GM18519 (cell line): ENCODE measurements around the gene LDLRAD4.

ENCODE experiments used
- ATAC-seq: cut with Tn5 transposase; IDR thresholded peaks from one replicate; pipeline ENCODE4 v1.9.1; 2021; ENCODE audit warnings: mild to moderate bottlenecking, moderate library complexity; ENCODE audit not compliant: unreplicated experiment, low FRiP score

LDLRAD4 gene

DNA sequence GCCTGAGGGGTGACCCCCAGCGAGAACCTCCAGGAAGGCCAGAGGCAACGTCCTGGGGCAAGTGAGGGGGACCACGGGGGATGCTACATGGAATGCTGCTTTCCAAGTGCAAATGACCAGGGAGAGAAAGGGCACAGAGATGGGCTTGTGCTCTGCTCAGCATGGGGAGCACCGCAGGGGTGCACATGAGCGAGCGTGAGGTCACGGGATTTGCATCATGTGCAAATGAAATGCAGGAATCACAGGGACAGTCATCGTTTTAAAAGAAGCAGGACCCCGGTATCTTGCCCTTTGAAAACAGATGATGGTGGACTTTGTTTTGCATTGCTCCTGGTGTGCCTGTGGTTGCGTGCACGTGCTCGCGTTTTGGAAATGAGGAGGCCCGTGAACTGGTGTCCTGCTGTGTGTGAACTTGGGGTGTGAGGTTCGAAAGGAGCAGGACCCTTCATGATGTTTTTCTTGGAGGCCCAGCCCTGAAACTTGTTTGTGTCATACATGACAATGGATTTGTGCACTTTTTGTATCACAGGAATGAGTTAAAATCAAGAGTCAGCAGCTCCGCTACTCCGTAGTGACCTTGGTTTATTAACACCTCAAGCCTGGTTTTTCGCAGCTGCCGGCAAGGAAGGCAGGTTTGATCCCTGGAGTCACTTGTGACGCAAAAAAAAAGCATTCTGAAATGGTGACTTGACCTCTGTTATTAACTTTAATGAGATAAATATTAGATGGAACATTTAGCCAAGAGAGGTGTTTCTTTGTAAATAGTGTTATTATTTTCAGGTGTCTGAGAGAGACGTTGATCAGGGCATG, 234.5 kb downstream of the LDLRAD4 start:
- no peak for ATAC-seq

DNA sequence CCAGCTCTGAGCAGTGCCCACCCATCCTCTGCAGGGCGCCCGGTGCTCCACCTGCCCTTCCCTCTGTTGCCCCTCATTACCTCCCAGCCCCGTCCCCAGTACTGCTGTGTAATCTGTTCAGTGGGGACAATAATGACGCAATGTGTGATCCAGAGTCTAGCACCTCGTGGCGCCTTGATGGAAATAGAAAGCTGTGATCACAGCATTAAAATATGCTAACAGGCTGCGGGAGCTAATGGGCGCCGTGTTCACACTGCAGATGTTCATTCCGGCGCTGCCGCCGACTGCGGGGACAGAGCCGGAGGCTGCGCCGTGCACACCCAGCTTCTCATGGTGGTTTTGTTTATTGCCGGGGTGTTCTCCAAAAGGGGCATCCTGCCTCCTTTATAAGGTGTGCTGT, 235.2 kb downstream of the LDLRAD4 start:
- ATAC-seq = no peak

DNA sequence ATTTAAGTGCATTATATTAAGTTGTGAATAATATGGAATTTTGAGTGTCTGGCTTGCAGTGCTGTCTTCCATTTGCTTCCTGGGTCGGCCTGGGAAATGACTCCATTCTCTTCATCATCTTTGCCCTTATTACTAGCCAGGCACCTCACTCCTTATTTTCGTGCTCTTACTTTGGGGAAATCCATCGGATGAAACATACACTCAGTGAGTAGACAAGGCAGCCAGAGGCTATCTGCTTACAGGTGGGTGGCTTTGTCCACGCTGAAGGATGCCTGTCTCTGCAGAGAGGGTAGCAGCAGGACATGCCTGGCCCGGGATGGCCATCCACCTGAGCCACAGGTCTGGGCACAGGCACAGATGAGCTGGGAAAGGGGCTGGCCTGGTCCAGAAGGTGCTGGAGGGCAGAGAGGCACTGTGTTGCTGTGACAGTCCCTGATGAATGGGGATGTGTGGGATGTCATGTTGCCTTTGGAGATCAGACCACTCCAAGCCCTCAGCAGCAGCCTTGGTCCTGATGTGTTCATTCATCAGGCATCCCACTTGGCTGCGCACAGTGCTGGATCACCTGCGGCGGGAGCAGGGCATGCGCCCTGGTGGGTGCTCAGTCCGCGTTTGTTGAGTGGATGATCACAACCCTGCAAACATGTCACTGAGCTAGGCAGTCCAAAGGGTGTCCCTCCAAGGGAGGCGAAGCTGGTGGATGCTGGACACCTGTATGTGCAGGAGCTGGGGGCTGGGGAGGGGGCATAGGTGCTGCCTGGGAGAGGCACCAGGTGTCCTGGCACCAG, 236.0 kb downstream of the LDLRAD4 start:
- ATAC-seq = no peak

DNA sequence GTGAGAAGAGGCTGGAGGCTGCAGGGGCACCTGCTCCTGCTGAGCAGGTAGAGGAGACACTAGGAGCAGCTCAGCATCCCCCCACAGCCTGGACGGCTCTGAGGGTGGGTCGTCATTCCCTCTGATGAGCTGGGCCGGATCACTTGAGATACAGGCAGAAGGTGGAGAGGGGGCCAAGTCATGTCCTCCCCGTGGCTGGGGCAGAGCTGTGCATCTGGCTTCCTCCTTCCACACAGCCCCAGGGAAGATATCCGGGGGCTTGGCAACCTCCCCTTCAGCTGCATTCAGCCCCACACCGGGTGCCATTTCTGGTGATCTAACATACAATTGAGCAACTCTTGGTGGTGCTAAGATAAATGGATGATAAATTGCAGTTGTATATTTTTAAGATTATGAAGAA, 236.9 kb downstream of the LDLRAD4 start:
- no peak for ATAC-seq

DNA sequence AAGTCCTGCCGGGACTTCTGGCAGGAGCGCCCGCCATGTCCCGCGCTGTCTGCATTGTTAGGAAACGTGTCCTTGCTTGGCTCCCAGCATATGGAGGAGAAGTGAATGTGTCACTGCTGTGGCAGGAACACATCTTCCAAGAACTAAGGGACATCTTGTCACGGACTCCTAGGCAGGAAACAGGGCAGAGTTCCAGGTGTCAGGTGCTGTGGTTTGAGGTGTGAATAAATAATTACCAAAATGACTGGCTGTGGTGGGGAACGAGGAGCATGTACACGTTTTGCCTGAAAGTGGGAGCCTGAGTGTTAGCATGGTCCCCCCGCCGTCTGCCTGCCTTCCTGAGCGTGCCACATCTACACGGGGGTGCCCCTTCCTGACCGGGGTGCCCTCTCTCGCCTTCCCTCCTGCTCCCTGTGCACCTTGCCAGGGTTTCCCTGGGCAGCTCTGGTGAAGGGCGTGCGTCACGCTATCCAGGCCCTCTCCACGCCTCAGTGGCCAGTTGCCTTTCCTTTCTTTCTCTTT, 237.5 kb downstream of the LDLRAD4 start:
- no peak for ATAC-seq

DNA sequence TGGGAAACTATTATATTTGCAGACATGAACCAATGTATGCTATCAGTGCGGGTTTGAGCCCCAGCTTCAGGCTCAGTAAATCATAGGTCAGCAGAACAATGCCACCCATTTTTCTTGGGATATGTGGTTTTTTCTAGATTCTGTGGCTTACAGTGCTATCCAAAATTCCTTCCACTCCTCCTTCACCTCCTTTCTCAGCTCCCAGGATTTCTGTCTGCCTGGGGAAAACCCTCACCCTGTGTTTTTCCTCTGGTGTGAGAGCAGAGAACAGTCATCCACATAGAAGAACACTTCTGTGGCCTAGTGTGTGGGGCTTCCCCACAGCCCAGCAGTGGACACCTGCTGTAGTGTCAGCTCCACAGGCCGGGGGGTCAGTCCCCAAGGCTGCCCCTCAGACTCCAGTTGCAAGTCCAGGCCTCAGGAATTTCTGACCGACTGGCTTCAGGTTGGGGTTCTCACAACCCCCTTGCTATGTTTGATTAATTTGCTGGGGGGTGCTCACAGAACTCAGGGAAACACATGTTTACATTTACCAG, 238.2 kb downstream of the LDLRAD4 start:
- ATAC-seq = no peak

DNA sequence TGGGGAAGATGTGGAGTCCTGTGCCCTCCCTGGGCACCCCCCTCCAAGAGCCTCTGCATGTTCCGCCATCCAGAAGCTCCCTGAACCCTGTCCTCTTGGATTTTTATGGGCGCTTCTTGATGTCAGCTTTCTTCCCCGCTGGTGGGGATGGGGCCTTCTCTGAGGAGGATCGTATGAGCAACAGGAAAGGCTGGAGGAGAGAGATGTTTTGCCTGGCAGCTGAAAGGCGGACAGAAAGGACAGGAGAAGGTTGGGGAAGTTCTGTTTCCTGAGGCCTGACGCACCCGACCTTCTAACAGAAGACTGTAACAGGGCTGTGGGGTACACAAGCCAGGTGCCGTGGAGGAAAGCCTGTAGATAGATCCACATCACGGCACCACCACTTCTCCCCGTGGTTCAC, 238.8 kb downstream of the LDLRAD4 start:
- ATAC-seq = no peak

DNA sequence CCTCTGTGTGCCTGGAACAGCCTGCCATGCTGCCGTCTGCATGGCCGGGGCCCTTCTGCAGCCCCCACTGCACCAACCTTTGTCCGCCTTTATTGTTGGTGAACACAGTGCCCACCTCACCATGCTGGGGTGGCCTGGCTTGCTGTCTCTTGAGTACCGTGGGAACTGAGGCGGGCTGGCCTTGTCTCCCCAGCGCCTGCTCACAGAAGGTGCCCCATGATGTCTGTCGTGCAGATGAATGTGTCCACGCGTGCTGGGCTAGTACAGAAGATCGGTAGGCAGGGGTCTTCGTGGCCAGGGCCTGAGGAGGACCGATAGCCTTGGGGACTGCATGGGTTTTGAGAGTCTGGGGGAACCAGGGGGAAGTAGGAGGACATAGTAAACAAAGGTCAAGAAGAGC, 242.4 kb downstream of the LDLRAD4 start:
- ATAC-seq = no peak

DNA sequence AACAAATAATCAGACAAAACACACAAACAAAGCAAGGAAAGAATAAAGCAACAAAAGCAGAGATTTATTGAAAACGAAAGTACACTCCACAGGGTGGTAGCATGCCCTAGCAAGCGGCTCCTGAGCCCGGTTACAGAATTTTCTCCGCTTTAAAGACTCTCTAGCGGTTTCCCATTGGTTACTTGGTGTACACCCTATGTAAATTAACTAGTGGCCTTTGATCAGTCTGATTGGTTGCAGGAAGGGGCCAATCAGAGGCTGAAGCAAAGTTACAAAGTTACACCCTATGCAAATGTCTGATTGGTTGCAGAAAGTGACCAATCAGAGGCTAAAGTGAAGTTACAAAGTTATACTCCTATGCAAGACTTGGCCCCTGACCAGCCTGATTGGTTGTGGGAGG, 242.9 kb downstream of the LDLRAD4 start:
- no peak for ATAC-seq

DNA sequence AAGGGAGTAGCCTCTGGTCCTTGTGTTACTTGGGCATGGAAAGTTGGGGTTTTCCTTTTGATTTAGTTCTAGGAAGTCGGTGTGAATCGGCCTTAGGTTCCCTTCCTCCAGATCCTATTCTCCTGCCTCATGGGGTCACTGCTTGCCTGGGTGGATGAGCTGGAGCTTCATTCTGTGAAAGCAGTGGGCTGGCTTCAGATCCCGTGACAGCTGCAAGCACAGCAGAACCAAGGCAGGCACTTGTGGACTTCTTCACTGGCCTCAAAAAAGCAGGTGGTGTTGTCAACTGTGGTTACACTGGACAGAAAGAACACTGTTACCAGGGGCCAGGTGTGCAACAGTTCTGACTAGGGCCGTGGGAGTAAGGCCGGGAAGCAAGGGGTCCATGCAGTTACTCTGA, 243.4 kb downstream of the LDLRAD4 start:
- no peak for ATAC-seq

DNA sequence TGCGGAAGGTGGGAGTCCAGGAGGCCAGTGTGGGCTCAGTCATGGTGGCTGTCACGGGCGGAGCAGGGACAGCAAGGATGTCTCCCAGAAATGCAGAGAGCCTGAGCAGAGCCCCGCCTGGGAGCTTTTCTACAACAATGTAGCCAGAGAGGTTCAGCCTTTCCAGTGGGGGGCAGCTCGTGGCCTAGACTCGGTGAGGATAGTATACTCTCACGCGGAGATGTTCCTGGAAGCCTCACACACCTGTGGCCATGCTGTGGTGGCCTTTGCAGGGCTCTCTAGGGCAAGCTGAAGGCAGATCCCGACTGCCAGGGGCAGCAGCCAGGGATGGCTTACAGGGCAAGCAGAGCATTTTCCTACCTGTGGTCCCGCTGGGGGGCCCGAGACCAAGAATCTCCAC, 244.1 kb downstream of the LDLRAD4 start:
- ATAC-seq = no peak

DNA sequence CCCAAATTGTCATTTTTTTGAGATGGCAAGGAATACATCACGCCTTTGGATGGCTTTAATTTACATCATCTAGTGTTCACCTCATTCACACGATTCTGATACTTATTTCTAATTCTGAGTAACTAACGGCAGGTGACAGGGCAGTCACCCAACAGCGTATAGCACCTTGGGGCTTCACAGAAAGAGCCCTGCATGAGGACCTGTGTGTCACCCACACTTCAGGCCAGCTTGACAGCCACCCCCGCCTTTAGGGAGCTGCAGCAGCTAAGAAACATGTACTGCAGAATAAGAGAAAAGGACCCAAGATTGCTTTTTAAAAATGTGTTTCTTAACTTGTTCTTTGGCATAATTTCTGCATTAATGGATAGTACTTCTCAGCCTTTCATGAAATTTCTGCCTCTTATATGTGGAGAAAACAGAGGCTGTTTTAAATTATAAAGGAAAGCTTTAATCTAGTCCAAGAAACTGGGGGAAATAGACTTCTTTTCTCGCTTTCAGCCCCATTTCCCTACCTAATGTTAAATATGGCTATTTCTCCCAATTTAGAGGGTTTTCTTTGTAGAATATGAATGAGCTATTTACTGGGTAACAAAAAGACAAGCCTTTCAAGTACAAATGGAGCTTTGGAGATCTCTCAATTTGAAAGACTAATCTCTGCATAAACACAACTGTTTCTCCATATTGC, 245.1 kb downstream of the LDLRAD4 start:
- no peak for ATAC-seq

DNA sequence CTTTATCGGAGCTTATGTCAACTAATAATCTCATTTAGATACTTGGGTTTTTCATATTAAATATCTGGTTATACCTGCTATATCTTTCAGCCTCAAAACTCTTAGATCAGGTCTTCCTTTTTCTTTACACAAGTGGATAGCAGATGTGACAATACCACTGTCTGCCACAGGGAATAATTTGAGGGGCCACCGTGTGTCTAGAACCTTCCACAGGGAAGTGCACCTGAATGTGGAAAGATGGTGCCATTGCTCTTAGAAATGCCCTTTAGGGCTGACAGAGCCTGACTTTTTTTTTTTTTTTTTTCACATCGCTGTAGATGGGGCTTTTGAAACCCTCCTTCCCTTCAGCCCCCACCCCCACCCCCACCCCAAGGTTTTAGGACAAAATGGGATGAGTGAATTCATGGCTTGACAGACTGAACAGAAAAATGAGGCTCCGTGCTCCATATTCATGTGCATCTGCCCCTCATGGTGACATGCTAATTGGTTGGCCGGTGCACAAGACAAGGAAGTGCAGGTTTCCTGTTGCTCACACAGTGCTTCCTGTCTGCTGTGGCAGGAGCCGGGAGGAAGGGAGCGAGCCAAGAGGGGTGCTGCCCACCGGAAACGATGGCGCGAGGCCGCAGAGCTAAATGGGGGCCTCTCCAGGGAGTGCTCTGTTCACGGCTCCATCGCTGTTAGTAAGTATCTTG, 246.0 kb downstream of the LDLRAD4 start:
- peak; percentile 89 for ATAC-seq

DNA sequence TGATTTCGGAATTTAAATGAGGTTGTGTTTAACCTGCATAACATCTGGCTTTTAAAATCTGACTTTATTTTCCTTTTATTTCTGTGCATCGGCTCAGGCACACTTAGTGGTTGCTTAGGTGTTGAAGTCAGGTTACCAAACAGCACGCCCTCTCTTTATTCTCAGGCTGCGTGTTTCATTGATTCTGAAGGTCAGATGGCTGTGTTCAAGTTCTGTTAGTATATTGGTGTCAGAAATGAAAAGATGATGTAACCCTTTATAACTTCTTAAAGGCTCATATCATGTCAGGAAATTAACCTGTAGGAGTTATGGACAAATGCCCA, 246.5 kb downstream of the LDLRAD4 start:
- ATAC-seq = peak; percentile 10

DNA sequence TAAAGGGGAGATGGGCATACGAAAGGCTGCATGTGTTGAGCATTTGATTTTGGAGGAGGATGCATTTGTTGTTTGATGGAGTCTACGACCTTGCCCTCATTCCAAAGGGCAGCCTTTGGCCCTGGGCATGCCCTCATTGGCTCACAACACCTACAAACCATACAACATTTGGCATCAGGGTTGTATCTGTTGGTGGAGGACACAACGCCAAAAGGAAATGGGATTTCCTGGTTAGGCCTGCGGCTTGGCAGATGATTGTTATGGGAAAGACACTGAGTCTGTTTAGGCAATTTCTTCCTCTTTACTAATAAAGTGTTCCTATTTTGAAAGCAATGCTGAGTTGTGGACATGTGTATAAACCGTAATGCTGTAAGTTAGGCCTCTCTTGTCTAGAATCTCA, 246.9 kb downstream of the LDLRAD4 start:
- ATAC-seq = no peak

DNA sequence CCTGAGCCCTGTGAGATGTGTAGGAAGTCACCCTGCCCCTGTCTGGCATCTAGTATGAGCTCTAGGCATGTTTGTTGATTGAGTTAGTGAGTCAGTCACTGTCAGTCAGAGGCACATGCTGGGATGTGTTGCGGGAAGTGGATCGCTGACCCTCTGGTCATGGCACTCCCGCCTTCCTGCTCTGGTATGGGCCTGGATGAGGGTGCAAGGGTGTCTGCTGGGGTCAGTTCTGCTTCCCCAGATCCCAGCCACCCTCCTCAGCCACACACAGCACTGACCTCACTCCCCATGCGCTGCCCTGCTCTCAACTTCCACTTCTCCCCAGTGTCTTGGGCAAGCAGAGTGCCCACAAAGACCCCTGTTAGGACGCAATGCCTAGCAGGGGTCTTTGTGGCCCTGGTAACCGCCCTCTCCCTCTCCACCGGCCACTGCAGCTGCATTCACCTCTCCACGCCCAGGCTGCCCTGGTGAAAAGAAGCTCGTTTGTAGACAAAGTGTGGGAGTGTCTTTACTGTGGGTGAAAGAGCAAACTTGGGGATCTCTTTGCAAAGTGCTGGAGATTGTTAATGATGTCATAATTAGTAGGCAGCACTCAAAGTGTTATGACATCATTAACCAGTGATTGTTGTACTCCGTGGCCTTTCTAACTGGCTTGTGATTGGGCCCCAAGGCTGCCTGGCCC, 252.1 kb downstream of the LDLRAD4 start:
- no peak for ATAC-seq

DNA sequence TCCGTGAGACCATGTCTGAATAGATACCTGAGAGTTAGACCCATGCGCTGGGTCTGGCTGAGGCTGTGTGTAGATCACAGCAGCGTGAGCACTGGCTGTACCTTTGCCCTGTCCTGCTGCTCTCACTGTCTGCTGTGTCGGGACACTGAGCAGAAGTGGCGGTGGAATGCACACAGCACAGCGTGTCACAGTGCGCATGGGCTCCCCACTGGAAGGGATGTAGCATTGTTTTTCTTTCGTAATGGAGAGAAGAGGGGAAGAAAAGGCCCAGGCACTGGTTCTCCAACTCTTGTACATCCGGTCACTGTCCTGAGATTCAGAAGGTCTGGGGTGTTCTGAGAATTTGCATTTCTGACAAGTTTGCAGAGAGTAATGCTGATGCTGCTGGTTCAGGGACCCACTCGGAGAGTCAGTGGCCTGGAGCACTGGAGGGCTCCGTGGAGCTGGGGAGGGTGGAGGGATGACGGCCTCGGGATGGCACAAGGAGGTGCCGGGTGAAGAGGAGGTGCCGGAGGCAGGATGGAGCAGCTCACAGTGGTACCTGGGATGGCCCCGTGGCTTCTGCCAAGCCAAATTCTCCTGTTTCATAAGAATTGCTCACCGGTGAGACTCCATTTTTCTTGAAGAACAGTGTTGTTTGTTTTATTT, 252.8 kb downstream of the LDLRAD4 start:
- no peak for ATAC-seq

DNA sequence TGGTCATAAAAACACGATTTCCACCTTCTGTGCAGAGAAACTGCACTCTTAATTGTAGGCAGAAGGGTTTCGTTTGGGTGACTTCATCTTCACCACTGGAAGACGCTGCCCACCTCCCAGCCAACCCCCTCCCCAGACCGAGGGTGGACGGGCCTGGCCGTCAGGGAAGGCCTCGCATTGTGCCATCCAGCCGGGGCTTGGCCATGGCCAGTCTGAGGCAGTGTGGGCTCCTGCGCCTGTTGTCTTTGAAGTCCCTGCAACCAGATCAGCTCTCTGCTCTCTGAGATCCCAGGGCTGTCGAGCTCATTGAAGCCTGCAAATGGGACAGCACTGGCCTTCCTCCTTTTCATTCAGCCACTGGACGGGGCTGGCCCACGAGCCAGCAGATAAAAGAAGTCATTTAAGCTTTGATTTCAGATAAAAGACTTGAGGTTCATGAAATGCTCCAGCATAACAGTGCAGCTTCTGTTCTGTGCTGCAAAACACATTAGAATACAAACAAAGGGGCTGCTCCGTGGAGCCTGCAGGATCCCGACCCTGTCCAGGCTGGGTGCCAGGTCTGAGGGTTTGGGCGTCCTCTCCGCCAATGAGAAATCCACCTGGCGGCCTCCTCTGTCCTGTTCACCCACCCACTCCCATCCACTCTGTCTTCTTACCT, 253.5 kb downstream of the LDLRAD4 start:
- ATAC-seq = no peak

DNA sequence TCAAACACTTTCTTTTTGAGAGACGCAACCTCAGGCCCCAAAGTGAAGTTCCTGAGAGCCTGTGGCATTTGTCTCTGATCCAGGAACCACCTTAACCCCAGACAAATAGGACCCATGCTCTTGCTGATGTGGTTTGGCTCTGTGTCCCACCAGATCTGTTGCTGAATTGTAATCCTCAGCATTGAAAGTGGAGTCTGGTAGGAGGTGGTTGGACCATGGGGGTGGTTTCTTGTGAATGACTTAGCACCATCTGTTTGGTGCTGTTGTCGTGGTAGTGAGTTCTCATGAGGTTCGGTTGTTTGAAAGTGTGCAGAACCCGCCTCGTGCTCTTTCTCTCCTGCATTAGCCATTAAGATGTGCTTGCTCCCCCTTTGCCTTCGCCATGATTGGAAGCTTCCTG, 255.2 kb downstream of the LDLRAD4 start:
- ATAC-seq = no peak
